ENCODE measurements around the gene ANXA3.

DNA sequence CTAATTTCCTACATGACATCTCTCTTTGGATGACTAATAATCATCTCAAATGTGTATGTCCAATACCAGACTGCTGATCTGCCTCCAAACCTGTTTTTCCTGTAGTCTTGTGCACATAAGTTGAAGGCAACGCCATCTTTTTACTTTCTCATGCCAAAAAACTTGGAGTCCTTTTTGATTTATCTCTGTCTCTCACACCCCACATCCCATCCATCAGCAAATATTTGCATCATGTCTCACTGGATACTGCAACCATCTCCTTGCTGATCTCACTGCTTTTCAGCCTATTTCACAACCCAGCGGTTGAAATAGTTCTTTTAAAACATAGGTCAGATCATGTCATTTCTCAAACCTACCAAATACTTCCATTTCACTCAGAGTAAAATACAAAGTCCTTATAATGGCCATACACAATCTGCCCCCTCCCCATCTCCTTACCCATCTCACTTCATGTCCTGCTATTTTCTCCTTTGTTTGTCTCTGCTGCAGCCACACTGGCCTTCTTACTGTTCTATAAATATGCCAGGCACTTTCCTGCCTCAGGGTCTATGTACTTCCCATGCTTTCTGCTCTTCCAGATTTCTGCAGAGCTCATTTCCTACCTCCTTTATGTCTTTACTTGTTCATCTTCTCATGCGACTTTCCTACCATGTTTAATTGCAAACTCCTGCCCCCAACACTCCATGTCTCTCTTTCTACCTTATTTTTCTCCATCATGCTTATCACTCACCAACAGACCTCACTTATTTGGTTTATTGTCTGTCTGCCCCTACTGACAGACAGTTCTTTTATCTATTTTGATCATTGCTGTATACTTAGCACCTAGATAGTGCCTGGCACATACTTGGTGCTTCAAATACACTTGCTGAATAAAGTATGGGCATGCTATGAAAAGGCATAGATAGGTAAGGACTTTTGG is 98.8 kb downstream of the ANXA3 start:
- TF ChIP-seq, protein P1, sequence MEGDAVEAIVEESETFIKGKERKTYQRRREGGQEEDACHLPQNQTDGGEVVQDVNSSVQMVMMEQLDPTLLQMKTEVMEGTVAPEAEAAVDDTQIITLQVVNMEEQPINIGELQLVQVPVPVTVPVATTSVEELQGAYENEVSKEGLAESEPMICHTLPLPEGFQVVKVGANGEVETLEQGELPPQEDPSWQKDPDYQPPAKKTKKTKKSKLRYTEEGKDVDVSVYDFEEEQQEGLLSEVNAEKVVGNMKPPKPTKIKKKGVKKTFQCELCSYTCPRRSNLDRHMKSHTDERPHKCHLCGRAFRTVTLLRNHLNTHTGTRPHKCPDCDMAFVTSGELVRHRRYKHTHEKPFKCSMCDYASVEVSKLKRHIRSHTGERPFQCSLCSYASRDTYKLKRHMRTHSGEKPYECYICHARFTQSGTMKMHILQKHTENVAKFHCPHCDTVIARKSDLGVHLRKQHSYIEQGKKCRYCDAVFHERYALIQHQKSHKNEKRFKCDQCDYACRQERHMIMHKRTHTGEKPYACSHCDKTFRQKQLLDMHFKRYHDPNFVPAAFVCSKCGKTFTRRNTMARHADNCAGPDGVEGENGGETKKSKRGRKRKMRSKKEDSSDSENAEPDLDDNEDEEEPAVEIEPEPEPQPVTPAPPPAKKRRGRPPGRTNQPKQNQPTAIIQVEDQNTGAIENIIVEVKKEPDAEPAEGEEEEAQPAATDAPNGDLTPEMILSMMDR (IDR thresholded peaks at IDR 0.05), result no peak
- no peak for TF ChIP-seq POLR2A (IDR thresholded peaks at IDR 0.05)

Measured in breast epithelium (tissue), 3 donors.